Body of pancreas (tissue), 4 donors: Measurements from ENCODE around the gene RNF213.

Experiments used
- CTCF ChIP-seq, 7 experiments: fragments of 450-650 bp in 4 of 7; fragments of 200-600 bp in 3 of 7; sonication (generic) in 3 of 7; IDR thresholded peaks; one replicate each; pipeline ENCODE4 v1.5.1; 2016 to 2019; ENCODE audit warnings: antibody characterized with exemption in 7 of 7
- POLR2A ChIP-seq, 3 donors: fragments of 450-650 bp; IDR thresholded peaks; one replicate each; pipeline ENCODE4 v1.6.1; 2016; ENCODE audit warnings: antibody characterized with exemption in 3 of 3, mild to moderate bottlenecking in 2 of 3

GRCh38 chr17:80243526-80244433 lies 16.9 kb upstream of the RNF213 start:
- TF ChIP-seq CTCF (IDR thresholded peaks at IDR 0.05) (no peak), POLR2A (IDR thresholded peaks at IDR 0.05) (no peak)
